Measurements from ENCODE around the gene SLC46A2.

GRCh38 chr9:112939418-112939817 lies 48.7 kb upstream of the SLC46A2 start:
- TF ChIP-seq CTCF (IDR thresholded peaks at IDR 0.05) (no peak), POLR2A (IDR thresholded peaks at IDR 0.05) (no peak)

All from Peyer's patch (tissue), 4 donors.